HG03354 (cell line): ENCODE results near the gene TMEM203.
A peak's percentile ranks its signal among the peaks of the same experiment; 100 is the strongest.

Experiments
- ATAC-seq: cut with Tn5 transposase; IDR thresholded peaks from one replicate; pipeline ENCODE4 v1.9.1; 2021; ENCODE audit warnings: mild to moderate bottlenecking; ENCODE audit not compliant: unreplicated experiment, poor library complexity, severe bottlenecking

The TMEM203 gene

DNA sequence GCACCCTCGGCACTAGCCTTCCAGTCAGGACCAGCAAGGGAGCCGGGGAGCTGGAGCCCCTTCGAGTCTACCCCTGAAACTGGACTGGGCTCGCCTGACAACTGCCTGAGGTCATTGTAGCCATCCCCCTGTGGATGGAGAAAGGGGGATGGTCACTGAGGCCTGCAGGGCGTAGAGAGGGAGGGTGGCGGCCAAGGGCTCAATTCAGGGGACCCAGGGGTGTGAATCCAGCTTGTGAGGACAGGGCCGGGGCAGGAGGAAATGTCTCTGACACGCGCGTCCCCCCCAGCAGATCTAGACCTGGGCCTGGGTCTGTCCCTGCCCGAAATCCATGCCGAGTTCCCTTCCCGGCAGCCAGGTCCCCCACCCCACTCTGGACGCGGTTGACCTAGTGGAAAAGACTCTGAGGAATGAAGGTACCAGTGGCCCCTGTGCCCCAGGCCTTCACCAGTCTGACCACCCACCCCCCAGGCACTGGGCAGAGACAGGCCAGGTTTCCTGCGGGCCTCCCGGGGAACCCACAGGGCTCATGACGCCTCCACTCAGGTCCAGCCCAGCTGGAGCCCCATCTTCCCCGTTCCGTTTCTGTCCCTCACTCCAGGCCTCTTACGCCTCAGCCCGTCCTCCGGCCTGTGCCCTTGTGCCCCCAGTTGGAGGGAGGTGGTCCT, 26.1 kb upstream of the TMEM203 start:
- ATAC-seq = no peak

DNA sequence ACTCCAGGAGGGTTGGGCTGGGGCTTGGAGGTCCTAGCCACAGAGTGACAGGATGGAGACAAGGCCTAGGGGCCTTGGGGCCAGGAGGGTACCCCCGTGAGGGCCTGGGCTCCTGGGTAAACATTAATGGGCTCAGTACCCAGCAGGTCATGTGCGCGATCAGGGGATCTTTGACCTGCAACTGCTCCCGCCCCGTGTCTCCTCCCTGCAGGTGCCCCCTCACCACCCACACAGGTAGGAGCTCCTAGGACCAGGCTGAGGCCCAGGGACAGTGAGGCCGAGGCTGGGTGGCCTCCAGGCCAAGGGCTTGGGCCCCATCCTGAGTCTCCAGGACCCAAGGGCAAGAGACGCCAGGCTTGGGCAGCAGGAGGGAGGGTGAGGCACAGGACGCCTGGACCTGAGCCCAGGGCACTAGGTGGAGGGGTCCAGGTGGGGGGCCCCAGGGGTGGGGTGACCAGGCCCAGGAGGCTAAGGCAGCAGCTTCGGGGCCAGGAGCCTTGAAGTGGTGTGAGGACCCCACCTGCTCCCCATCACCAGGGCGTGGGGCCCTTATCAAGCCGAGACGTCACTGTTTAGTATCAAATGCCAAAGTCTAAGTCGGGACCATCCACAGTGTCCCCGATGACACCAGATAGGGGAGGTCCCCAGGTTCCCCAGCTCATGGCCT, 25.4 kb upstream of the TMEM203 start, which contains the start of gene SLC34A3:
Gene SLC34A3, plus strand, starts transcription at position 197 of the 667 bp plus-strand sequence. CDS start 802 bp downstream, outside the sequence.
- no peak for ATAC-seq

DNA sequence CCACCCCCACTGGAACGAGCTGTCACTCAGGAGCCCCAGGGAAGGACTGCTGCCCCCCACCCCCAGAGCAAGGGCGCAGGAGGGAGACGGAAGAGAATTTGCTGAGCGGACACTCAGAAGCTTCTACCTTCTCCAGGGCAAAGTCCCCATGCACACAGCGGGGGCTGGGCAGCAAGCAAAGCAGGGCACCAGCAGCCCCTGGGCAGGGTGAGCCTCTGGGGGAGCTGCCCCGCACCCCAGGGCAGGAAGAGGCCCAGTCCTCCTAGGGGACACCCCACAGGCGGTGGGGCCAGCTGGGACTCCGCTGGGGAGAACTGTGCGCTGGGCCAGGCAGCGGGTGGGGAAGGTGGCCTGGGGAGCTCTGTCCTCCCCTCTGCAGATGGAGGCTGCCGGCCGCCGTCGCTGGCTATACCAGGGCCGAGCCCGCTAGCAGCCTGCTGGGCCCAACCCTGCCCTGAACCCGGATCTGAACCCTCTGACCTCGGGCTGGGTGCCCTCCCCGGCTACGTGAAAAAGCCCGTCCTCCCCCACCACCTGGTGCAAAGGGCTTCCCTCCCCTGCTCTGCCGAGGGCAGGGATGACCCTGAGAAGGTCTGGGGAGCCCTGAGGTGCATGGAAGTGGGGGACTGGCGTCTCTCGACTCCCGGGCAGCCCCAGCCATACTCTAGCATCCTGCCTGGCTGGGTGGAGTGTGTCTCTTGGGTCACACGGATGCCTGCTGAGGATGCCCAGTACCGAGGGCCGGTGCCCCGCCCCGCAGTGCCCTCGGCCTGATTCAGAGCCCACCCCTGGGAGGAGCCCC, 24.7 kb upstream of the TMEM203 start:
- no peak for ATAC-seq

DNA sequence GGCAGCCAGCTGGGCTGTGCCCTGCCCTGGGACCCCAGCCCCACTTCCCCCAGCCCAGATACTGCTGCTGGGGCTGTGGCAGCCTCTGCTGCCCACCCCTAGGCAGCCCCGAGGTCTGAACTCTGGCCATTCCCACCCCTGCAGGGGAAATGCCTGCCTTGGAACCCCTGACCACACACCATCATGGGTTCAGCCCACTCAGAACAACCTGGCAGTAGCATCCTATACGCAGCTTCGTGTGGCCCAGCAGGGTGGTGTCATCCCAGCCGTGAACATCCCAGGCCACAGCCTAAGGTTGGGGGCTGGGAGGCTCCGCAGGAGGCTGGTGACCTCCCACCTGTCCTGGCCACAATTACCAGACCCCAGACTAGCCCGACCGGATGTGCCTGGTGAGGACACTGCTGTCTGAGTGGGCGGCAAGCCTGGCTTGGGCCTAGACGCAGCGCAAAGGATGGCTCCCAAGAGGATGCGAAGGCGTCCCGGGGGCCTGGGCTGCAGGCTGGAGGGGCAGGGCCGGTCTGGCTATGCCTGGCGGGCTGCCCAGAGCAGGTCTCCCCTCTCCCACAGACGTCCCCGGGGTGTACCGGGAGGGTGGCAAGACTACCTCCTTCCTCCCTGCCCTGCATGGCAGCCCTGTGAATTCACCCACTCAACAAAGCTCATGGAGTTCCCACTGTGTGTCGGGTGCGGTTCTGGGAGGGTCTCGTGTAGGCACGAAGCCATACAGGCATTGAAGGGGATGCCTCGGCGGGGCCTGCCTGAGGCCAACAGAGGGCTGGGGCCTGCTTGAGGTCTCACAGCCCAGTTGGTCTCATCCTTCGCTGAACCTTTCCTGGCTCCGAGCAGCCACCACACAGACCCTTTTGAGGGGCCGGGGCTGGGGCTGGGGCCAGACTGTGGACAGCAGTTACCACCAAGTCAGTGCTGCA, 23.8 kb upstream of the TMEM203 start:
- ATAC-seq = no peak

DNA sequence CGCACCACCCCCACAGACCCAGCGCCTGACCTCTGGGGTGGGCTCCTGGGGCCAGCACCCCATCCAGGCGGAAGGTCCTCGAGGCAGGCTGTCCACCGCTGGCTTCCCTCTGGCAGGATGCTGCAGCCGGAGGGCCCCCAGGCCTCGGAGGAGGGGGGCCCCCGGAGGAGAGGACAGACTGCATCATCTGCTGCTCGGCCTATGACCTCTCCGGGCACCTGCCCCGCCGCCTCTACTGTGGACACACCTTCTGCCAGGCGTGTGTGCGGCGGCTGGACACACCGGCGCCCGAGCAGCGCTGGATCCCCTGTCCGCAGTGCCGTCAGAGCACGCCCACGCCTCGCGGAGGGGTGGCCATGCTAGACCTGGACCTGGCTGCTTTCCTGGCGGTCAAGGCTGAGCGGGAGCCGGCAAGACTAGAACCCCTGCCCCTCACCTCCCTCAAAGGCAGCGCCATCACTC, 23.1 kb upstream of the TMEM203 start:
- ATAC-seq = no peak

DNA sequence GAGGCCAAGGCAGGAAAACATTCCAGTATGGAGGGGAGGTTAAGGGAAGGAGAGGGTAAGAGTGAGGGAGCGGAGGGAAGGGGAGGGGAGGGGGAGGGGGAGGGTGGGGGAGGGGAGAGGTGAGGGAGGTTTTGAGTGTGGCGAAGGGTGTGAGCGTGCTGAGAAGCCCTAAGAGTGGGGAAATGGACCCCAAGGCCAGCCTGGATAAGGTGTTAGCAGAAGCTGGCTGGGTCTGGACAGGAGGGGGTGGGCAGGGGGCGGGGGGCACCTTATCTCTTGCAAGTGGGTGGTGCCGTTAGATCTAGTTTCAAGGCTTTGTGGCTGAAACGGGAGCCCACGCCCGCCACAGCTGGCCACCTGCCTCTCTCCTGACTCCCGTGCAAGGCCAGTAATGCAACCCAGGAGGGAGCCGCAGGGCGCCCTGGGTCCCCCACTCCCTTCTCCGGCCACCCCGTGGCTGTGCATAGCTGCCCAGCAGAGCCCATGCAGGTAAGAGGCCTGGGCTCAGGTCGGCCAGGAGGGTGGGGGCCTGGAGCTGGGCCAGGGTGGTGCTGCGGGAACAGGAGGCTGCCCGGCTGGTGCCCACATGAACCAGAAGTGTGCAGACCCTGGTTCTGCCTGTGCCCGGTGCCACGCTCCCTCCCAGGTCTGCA, 22.5 kb upstream of the TMEM203 start:
- no peak for ATAC-seq

DNA sequence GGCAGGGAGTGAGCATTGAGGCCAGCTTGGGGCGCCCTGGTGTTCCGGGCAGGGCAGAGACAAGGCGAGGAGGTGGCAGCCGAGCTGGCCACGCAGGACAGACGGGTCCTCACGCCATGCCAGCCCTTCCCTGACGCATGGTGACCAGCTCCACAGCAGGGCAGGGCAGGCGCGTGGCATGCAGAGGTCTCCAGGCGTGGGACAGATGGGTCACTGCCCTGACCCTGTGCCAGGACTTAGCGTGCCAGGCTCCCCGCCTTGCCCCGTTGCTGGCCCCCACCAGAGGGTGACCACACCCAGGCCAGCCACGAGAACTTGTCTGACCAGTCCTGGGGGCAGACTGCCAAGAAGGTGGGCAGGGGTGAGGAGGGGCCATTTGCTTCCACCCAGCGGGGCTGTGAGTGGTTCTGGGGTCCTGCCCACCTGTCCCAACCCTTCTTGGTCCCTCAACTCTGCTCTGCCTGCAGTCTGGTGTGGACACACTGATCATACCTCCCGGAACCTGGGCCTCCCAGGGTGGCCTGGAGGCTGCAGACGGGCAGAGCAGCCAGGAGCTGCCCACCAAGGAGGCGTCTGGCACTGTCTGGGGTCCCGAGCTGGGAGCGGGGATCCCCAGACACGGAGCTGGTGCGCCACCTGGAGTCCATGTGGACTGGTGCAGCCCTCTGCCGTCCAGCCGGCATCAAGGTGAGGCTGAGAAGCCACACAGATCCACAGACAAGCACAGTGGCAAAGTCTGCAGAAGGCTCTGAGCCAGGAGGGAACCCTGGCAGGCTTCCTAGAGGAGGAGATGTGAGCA, 21.8 kb upstream of the TMEM203 start, which contains the start of gene RNF224:
Gene RNF224, plus strand, starts transcription at position 449 of the 799 bp plus-strand sequence. CDS start 834 bp downstream, outside the sequence.
- ATAC-seq = no peak

DNA sequence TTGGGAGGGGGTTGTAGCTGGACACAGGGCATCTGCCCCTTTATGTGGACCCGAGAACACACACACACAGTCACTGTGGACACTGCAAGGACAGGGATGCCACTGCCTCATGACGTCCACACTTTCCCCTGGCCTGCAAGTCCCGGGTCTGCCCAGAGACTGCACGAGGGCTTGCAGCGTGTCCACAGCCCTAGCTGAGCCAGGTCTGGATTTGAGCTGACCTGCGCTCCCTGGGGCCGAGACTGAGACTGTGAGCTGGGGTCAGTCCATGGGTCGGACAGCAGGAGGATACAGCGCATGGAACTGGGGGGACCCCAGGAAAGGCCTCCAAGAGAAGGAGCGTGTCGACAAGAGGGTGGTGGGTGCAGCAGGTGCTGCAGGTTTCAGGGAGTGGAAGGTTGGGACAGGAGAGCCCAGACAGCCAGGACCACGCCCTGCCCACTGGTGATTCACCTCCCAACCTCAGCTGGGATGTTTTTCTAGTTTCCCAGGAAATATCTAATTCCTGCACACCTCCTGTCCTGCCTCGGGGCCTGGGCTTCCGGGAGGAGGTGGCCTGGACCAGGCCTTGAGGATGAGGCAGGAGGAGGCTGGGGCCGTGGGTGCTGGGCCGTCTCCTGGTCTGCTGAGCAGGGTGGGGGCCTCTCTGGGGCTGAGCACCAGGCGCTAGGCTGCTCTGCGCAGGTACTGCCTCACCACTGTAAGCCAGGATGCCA, 21.0 kb upstream of the TMEM203 start:
- ATAC-seq = no peak

DNA sequence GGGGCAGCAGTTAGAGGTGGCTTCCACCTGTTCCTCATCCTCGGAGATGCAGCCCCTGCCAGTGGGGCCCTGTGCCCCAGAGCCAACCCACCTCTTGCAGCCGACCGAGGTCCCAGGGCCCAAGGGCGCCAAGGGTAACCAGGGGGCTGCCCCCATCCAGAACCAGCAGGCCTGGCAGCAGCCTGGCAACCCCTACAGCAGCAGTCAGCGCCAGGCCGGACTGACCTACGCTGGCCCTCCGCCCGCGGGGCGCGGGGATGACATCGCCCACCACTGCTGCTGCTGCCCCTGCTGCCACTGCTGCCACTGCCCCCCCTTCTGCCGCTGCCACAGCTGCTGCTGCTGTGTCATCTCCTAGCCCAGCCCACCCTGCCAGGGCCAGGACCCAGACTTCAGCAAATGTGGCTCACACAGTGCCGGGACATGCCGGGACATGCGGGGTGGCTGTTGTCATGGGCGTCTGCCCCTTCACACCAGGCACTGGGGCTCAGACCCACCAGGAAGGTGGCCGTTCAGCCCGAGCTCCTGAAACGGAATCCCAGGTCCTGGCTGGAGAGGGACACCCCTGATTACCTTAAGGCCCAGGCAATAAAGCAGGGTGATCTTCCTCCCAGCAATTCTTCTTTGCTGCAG, 20.4 kb upstream of the TMEM203 start:
- ATAC-seq = no peak

DNA sequence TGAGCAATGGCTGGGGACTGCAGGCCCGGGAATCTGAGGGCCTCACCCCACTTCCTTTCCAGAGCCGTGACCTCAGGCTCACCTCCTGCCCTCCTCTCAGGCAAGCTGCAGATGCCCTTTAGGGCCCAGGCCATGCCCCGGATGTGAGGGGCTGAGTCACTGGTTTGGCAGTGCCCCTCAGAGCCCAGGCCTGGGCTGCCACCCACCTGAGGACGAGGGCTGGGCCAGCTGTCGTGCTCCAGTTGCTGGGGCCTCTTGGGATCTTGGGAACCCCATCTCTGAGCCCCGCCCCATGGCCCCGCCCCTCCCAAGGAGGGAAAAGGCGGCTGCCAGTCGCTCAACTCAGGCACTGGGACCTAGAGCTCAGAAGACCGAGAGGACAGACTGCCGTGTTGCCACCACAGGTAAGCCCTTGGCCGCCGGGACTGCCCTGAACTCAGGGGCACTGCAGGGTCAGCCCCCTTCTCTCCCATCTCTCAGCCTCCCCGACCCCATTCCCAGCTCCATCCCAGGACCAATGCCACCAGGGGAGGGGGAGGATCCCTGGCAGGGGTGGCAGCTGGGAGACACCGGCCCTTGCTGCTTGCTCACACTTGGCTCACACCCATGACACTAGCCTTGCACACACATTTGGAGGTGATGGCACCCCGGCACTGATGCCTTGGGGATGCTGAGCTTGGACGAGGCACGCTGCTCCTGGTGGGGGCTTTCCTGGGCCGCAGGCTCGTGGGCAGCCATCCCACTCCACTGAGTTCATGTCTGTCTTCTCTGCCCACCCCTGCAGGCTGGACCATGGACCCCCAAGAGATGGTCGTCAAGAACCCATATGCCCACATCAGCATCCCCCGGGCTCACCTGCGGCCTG, 19.6 kb upstream of the TMEM203 start, which contains the start of gene CYSRT1:
Gene CYSRT1, plus strand, starts transcription at position 345 of the 865 bp plus-strand sequence. Its CDS starts 448 bp downstream, at position 793.
- ATAC-seq = no peak

DNA sequence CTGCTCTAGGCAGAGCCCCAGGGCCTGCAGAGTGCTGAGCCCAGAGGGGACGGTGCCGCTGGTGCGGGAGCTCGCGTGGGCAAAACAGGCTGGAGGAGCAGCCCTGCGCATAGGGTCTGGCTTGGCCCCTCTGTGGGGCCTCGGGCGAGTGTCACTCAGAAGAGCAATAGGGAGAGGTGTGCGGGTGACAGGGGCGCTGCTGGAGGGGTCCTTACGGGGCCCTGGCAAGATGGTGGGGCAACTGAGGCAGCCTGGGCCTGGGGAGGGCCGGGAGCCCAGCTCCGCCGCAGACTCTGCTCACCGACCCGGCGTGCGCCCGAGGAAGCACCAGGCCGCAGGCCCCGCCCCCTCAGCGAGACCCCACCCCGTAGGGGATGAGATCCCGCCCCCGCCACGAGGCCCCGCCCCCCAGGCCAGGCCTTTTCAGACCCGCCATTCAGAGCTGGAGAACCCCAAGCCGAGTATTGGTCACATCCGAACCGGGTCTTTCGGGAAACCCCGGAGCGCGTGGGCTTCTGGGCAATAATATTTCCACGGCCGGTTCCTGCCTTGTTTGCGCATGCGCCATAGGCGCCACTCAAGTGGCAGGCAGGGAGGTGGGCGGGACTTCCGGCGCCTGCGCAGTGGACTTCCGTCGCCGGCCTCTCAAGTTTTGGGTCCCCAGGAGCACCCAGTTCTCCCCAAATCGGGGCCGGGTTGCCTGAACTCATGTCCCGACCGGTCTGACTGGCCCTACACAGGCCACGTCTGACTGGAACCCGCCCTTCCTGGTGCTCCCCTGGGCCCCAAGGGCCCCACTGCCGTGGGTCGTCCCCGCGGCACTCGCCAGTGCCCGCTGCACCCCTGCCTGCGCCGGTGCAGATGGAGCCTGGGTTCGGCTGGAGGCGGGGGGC, 17.9 kb upstream of the TMEM203 start:
- peak; percentile 74 for ATAC-seq

DNA sequence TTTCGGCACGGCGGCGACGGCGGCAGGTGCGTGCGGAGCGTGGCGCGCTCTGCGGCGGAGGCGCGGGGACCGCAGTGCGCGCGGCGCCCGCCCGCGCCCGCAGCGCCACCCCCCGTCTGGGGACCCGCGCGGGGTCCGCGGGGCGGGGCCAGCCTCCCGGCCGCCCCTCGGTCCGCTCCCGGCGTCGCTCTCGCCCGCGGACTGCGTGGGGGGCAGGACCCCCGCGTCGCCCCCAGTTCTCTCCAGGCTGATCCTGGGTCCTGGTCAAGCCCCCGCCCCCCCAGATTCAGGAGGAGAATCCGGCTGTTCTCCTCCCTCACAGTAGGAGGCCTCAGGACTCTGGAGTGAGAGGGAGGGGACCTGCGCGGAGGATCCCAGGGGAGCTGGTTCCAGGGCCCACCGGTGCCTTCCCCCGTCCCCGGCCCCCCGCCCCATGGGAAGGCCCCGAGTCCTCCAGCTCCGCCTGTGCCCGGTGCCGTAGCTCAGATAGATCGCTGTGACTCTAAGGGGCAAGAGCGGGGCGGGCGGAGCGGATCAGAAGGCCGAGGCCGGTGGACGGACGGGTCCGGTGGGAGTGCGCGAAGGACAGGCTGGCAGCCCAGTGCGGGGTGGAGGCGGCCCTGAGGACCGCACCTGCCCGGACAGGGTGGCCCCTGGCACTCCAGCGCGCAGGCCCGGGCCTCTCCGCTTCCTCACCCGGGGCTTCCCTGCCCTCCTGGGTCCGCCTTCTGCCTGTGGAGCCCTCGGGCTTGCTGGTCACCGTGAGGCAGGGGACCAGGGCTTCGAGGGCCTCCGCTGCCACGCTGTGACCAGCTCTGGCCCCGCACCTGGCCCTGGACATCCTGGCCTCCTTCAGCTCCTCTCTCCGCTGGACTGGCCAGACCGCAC, 17.0 kb upstream of the TMEM203 start, which contains the start of gene RNF208:
Gene RNF208, minus strand, starts transcription at position 51 of the 888 bp plus-strand sequence. CDS start 1,028 bp downstream, outside the sequence.
- no peak for ATAC-seq

DNA sequence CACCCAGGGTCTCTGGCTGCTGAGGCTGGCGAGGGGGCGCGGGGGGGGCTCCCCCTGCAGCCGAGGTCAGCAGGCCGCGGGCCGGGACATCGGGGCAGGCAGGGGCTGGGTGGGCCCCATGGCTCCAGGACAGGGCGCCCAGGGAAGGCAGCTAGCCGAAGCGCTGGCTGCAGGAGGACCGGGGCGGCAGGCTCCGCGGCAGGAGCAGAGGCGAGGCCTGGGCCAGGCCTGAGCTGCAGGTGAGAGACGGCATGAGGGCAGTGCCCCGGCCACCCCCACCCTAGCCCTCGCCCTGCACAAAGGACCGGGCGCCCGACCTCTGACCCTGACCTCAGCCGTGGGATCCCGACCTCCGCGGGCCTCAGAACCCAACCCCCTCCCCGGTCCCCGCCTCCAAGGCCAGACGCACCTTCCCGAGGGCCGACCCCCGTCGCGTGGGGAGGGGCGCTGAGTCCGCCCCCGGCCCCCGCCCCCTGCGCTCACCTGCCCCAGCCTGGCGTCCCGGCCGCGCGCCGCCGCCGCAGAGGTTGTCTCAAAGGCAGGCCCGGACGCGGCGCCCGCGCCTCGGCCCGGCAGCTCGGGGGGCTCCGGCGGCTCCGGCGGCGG, 16.2 kb upstream of the TMEM203 start:
- ATAC-seq = no peak

DNA sequence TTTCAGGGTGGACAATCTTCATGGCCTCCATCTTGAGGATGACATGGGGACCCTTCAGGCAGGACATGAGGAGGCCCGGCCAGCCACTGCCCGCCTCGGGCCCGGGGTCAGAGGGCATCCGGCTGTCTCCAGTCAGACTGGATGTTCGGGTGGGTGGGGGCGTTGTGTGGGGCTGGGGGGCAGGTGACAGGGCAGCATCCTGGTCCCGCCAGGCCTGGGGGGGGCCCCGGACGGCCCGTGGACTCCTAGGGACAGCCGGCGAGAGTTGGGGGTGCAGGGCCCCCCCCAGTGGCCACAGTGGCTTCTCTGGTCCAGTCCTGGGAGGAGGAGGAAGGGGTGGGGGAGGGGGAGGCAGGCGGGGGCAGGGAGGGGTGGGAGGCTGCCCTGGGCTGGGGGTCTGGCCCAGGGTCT, 15.7 kb upstream of the TMEM203 start:
- ATAC-seq = no peak
